Mesodermal cell (in vitro differentiated cells): ENCODE data around the gene MKRN3. TPM values are rescaled to one million over a fixed set of nuclear protein-coding genes. Genes with fewer than 3 reads are reported as not detected.

Experiments
- H3K27ac ChIP-seq: 2 replicates; pipeline ENCODE4 v1.7.0; 2013; ENCODE audit warnings: mild to moderate bottlenecking, low read depth, low read length, moderate library complexity; ENCODE audit not compliant: severe bottlenecking
- H3K36me3 ChIP-seq: 2 replicates; pipeline ENCODE4 v1.7.1; 2013; ENCODE audit warnings: mild to moderate bottlenecking, low read length, moderate library complexity; ENCODE audit not compliant: control insufficient read depth, insufficient read depth
- H3K4me1 ChIP-seq: one replicate; pipeline ENCODE4 v1.7.1; 2013; ENCODE audit warnings: mild to moderate bottlenecking, low read length; ENCODE audit not compliant: insufficient read depth, control insufficient read depth, poor library complexity, severe bottlenecking
- H3K4me3 ChIP-seq: 2 replicates; pipeline ENCODE4 v1.7.0; 2013; ENCODE audit warnings: low read length, control low read depth, mild to moderate bottlenecking; ENCODE audit not compliant: insufficient read depth, poor library complexity, severe bottlenecking; ENCODE audit errors: extremely low read depth
- H3K9me3 ChIP-seq: 2 replicates; pipeline ENCODE4 v1.7.1; 2013; ENCODE audit warnings: mild to moderate bottlenecking, low read length, moderate library complexity; ENCODE audit not compliant: control insufficient read depth
- WGBS, 2 experiments: methylation state at CpG; one replicate each; pipeline ENCODE4 v1.1.5; 2013; ENCODE audit warnings: missing lambda C conversion rate in 2 of 2; ENCODE audit not compliant: insufficient coverage in 2 of 2; 5-methylcytosine and 5-hydroxymethylcytosine counted together
- polyA plus RNA-seq, 2 experiments: library from polyadenylated mRNA; stranded (reverse); fragments of 50-300 nt; gene quantifications; one replicate each; pipeline ENCODE4 v1.2.3, GENCODE V29; 2013

Gene MKRN3
- polyA plus RNA-seq (2013, experiment 1 of 2) = 0.18 TPM
- not detected for polyA plus RNA-seq (2013, experiment 2 of 2)

GRCh38 chr15:23565395-23566070 lies at the start of gene MKRN3:
Gene MKRN3 (plus strand): TSS chr15:23565674. CDS start chr15:23565783, 109 bp downstream.
- H3K36me3 ChIP-seq = no peaks in the 10 kb centered on the region
- 85 to 87% methylated on average over 24 to 27 of the region's 27 CpGs for WGBS, 2 experiments
- H3K4me3 ChIP-seq = no peak within 1 kb of the TSS
- H3K27ac ChIP-seq = peak within 1 kb of the TSS; percentile 18
- peaks cover under 1% of the 10 kb centered on the region for H3K4me1 ChIP-seq
- peaks cover 22% of the 10 kb centered on the region for H3K9me3 ChIP-seq

GRCh38 chr15:23516866-23517265 lies 48.6 kb upstream of the MKRN3 start:
- H3K27ac ChIP-seq = no peak overlapping the region
- peaks cover 7% of the 10 kb centered on the region for H3K9me3 ChIP-seq
- H3K4me1 ChIP-seq = no peaks in the 10 kb centered on the region
- no peak overlapping the region for H3K4me3 ChIP-seq
- WGBS, 2 experiments = 39 to 57% methylated on average over 2 to 3 of the region's 4 CpGs
- H3K36me3 ChIP-seq = no peaks in the 10 kb centered on the region

DNA sequence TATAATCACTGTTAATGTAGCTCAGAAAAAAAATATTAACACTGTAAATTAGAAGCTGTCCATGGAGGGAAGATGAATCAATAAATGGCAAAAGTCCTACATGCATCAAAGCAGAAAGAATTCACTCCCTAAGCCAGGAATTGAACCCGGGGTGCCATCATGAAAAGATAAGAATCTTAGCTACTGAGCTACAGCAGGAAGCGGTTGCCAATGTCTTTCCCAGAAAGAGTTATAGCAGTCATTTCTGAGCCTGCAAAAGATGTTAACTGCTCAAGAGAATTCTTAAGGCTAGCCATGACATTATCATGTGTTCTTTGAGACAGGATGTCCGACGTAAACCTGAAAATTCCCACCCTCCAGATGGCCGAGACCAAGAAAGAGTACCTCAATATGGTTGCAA lies 47.4 kb upstream of the MKRN3 start:
- WGBS, 2 experiments = 80 to 82% methylated on average over 4 of the region's 5 CpGs
- no peak overlapping the region for H3K4me3 ChIP-seq
- no peaks in the 10 kb centered on the region for H3K36me3 ChIP-seq
- no peak overlapping the region for H3K27ac ChIP-seq
- H3K4me1 ChIP-seq = no peaks in the 10 kb centered on the region
- H3K9me3 ChIP-seq = peaks cover 12% of the 10 kb centered on the region

DNA sequence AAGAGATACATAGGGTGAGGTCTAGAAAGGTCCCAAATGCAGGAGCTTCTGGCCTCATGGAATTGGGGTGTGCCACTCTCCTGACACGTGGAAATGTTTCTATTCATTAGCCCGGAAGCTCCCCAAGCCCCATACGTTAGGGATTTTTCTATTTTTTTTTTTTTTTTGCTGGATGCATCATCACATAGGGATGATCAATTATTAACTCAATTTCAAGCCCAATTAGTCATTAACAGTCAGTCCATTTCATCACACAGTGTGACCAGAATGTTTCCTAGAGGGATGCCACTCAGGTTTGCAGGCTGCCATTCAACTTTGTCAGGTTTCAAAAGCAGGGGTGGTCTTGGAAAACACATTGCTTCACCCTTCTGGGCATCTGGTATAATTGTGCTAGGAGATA lies 40.7 kb upstream of the MKRN3 start:
- peaks cover 6% of the 10 kb centered on the region for H3K9me3 ChIP-seq
- H3K27ac ChIP-seq = no peak overlapping the region
- WGBS, 2 experiments = no CpG with 5 or more reads among the region's 3 CpGs
- H3K4me3 ChIP-seq = no peak overlapping the region
- no peaks in the 10 kb centered on the region for H3K4me1 ChIP-seq
- H3K36me3 ChIP-seq = no peaks in the 10 kb centered on the region

DNA sequence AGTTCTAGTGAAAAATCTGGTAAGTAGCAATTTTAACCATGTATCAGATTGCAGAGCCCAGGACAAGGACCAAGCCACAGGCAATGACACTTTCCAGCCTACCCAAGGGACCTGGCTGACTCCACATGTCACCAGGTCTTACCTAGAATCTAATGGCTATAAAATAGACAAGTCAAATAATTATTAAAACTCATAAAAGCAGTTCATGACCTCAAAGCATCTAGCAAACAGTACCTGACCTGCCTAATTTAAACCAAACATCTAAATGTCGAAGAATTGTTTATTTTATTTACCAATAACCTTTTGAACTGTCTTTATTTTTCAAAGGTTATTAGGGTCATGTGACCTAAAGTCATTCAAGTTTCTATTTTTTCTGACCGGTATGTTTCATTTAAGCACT lies 35.6 kb upstream of the MKRN3 start:
- H3K4me1 ChIP-seq = no peaks in the 10 kb centered on the region
- H3K9me3 ChIP-seq = peaks cover 18% of the 10 kb centered on the region
- no CpG with 5 or more reads among the region's 2 CpGs for WGBS, 2 experiments

GRCh38 chr15:23532024-23532423 lies 33.5 kb upstream of the MKRN3 start:
- no peaks in the 10 kb centered on the region for H3K4me1 ChIP-seq
- H3K36me3 ChIP-seq = no peaks in the 10 kb centered on the region
- H3K27ac ChIP-seq = no peak overlapping the region
- H3K4me3 ChIP-seq = no peak overlapping the region
- H3K9me3 ChIP-seq = peaks cover 33% of the 10 kb centered on the region
- WGBS, 2 experiments = 54 to 69% methylated on average over 2 of the region's 4 CpGs

More for the DNA sequence above, 35.6 kb upstream of the MKRN3 start:
- H3K4me3 ChIP-seq = no peak overlapping the region
- H3K27ac ChIP-seq = no peak overlapping the region
- no peaks in the 10 kb centered on the region for H3K36me3 ChIP-seq

DNA sequence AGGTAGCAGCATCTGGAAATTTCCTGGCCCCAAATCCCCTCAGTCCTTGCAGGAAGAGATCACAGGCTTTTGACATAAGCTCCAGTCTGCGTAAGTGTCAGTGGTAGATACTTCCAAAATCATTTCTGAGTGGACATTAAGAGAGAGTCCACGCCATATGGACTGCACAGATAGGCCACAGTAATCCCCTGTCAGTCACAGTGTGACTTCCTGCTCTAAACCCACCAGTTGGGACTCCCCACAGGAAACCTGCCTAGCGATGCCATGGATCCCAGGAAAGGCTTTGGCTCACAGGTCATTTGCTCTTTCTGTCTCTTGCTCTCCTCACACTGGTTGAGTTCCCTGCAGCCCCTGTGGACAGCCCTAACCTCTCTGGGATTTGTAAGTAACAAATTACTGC lies 28.8 kb upstream of the MKRN3 start:
- no peaks in the 10 kb centered on the region for H3K4me1 ChIP-seq
- 68 to 93% methylated on average over 3 of the region's 3 CpGs for WGBS, 2 experiments

DNA sequence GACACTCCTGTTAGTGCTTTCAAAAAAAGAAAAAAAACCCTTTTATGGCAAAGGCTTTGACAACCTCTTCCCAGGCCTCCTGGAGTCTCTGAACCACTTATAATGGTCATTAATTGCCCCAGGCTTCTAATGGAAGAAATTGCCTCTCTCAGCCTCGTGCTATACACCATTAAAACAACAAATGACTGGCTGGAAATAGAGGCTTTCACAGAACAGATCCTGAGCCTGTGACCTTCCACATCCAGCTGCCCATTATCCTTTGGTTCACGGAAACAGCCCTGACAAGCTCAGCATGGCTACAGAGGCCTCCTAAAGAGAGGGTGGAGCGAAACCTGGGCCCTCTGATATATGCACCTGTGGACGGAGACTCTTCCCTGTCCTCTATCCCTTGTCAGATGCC lies 26.8 kb upstream of the MKRN3 start:
- H3K27ac ChIP-seq = no peak overlapping the region

More for the DNA sequence above, 28.8 kb upstream of the MKRN3 start:
- Histone ChIP-seq H3K36me3 (no peaks in the 10 kb centered on the region), H3K27ac (no peak overlapping the region), H3K4me3 (no peak overlapping the region), H3K9me3 (peaks cover 34% of the 10 kb centered on the region)

GRCh38 chr15:23539892-23540291 lies 25.6 kb upstream of the MKRN3 start:
- no peak overlapping the region for H3K27ac ChIP-seq
- no peaks in the 10 kb centered on the region for H3K4me1 ChIP-seq
- H3K4me3 ChIP-seq = no peak overlapping the region
- peaks cover 22% of the 10 kb centered on the region for H3K9me3 ChIP-seq
- WGBS, 2 experiments = 27 to 63% methylated on average over 2 of the region's 4 CpGs
- no peaks in the 10 kb centered on the region for H3K36me3 ChIP-seq

More for the DNA sequence above, 26.8 kb upstream of the MKRN3 start:
- Histone ChIP-seq H3K4me1 (no peaks in the 10 kb centered on the region), H3K4me3 (no peak overlapping the region), H3K9me3 (peaks cover 29% of the 10 kb centered on the region), H3K36me3 (no peaks in the 10 kb centered on the region)
- WGBS, 2 experiments = 59 to 67% methylated on average over 2 to 3 of the region's 4 CpGs

- Histone ChIP-seq H3K36me3 (no peaks in the 10 kb centered on the region), H3K4me3 (no peak overlapping the region), H3K9me3 (peaks cover 10% of the 10 kb centered on the region), H3K27ac (no peak overlapping the region), H3K4me1 (no peaks in the 10 kb centered on the region)
Measured at GRCh38 chr15:23546158-23546557, 19.3 kb upstream of the MKRN3 start.

- 56 to 67% methylated on average over 1 of the region's 3 CpGs for WGBS, 2 experiments
- Histone ChIP-seq H3K9me3 (peaks cover 13% of the 10 kb centered on the region), H3K4me3 (no peak overlapping the region), H3K27ac (no peak overlapping the region), H3K36me3 (no peaks in the 10 kb centered on the region), H3K4me1 (no peaks in the 10 kb centered on the region)
Measured at GRCh38 chr15:23548071-23548470, 17.4 kb upstream of the MKRN3 start.
